ENCODE measurements around the gene HS3ST2.

Gene HS3ST2

GRCh38 chr16:22857296-22858025, 43.5 kb downstream of the HS3ST2 start:
- no peak for DNase-seq
- H3K4me3 ChIP-seq (ENCODE audit: low read depth, low read length), result no peak overlapping the region
- H3K36me3 ChIP-seq, result no peaks in the 10 kb centered on the region
- no peaks in the 10 kb centered on the region for H3K9me3 ChIP-seq
- H3K4me1 ChIP-seq, result no peaks in the 10 kb centered on the region
- H3K27me3 ChIP-seq, result no peaks in the 10 kb centered on the region
- TF ChIP-seq CTCF (IDR thresholded peaks at IDR 0.05; ENCODE audit: low read depth, low read length), result no peak

- no peak for DNase-seq
- no peak for TF ChIP-seq CTCF (IDR thresholded peaks at IDR 0.05; ENCODE audit: low read depth, low read length)
- H3K4me1 ChIP-seq, result peaks cover 3% of the 10 kb centered on the region; the same call in 1 of the 2 replicates
- no peaks in the 10 kb centered on the region for H3K27me3 ChIP-seq
- no peak overlapping the region for H3K4me3 ChIP-seq (ENCODE audit: low read depth, low read length)
- no peaks in the 10 kb centered on the region for H3K36me3 ChIP-seq
- H3K9me3 ChIP-seq, result no peaks in the 10 kb centered on the region
These were observed 46.0 kb downstream of the HS3ST2 start for GRCh38 chr16:22859925-22860324.

GRCh38 chr16:22861580-22861979, 47.6 kb downstream of the HS3ST2 start:
- no peak for DNase-seq
- H3K4me1 ChIP-seq, result peaks cover 3% of the 10 kb centered on the region; the same call in 1 of the 2 replicates
- H3K36me3 ChIP-seq, result no peaks in the 10 kb centered on the region
- H3K27me3 ChIP-seq, result no peaks in the 10 kb centered on the region
- no peaks in the 10 kb centered on the region for H3K9me3 ChIP-seq
- no peak overlapping the region for H3K4me3 ChIP-seq (ENCODE audit: low read depth, low read length)
- no peak for TF ChIP-seq CTCF (IDR thresholded peaks at IDR 0.05; ENCODE audit: low read depth, low read length)

GRCh38 chr16:22862046-22862445, 48.1 kb downstream of the HS3ST2 start:
- DNase-seq, result no peak
- Histone ChIP-seq H3K9me3 (no peaks in the 10 kb centered on the region), H3K36me3 (no peaks in the 10 kb centered on the region), H3K4me3 (ENCODE audit: low read depth, low read length) (no peak overlapping the region), H3K4me1 (peaks cover 3% of the 10 kb centered on the region; the same call in 1 of the 2 replicates), H3K27me3 (no peaks in the 10 kb centered on the region)
- no peak for TF ChIP-seq CTCF (IDR thresholded peaks at IDR 0.05; ENCODE audit: low read depth, low read length)

GRCh38 chr16:22864375-22864774, 50.4 kb downstream of the HS3ST2 start:
- H3K4me3 ChIP-seq (ENCODE audit: low read depth, low read length), result no peak overlapping the region
- H3K27me3 ChIP-seq, result no peaks in the 10 kb centered on the region
- no peak for TF ChIP-seq CTCF (IDR thresholded peaks at IDR 0.05; ENCODE audit: low read depth, low read length)
- H3K4me1 ChIP-seq, result peaks cover 9% of the 10 kb centered on the region; the same call in 1 of the 2 replicates
- no peak for DNase-seq
- H3K36me3 ChIP-seq, result no peaks in the 10 kb centered on the region
- H3K9me3 ChIP-seq, result no peaks in the 10 kb centered on the region

GRCh38 chr16:22868593-22869224, 54.7 kb downstream of the HS3ST2 start:
- Histone ChIP-seq H3K4me1 (peaks cover 12% of the 10 kb centered on the region; the same call in 1 of the 2 replicates), H3K36me3 (no peaks in the 10 kb centered on the region), H3K27me3 (no peaks in the 10 kb centered on the region), H3K9me3 (no peaks in the 10 kb centered on the region), H3K4me3 (ENCODE audit: low read depth, low read length) (no peak overlapping the region)
- DNase-seq, result peak; percentile 66
- no peak for TF ChIP-seq CTCF (IDR thresholded peaks at IDR 0.05; ENCODE audit: low read depth, low read length)
